WTC11 (cell line): ENCODE data around the gene TMEM260. TPM values are rescaled to one million over a fixed set of nuclear protein-coding genes. Genes with fewer than 3 reads are reported as not detected.

ENCODE experiments used
- ATAC-seq: fragments of 200-7000 bp; cut with Tn5 transposase; 2 replicates; pipeline ENCODE4 v1.10.0; 2021; ENCODE audit warnings: mild to moderate bottlenecking, moderate library complexity
- CTCF ChIA-PET: fragments of 300-600 bp; sonication (Branson Sonifier 250); formaldehyde crosslinking; loops from one replicate; lab custom pipeline; 2021; ENCODE audit warnings: antibody characterized with exemption; lab: Charles Lee
- POLR2A ChIA-PET: fragments of 350-600 bp; sonication (Branson Sonifier 250); formaldehyde crosslinking; loops from one replicate; lab custom pipeline; 2021; ENCODE audit warnings: antibody characterized with exemption; lab: Charles Lee
- DNase-seq: peaks from one replicate; pipeline ENCODE4 v3.0.0; 2021; ENCODE audit warnings: low spot score
- H3K27ac Mint-ChIP-seq: 2 replicates; pipeline ENCODE4 v1.8.0; 2021; ENCODE audit warnings: mixed read lengths
- H3K27me3 Mint-ChIP-seq: 2 replicates; pipeline ENCODE4 v1.8.0; 2021; ENCODE audit warnings: low read depth, mild to moderate bottlenecking, moderate library complexity, mixed read lengths
- H3K36me3 Mint-ChIP-seq: 2 replicates; pipeline ENCODE4 v1.8.0; 2021; ENCODE audit warnings: mixed read lengths
- H3K4me1 Mint-ChIP-seq: 2 replicates; pipeline ENCODE4 v1.8.0; 2022; ENCODE audit warnings: mixed read lengths
- H3K4me3 Mint-ChIP-seq: 2 replicates; pipeline ENCODE4 v1.8.0; 2021; ENCODE audit warnings: mild to moderate bottlenecking, moderate library complexity, mixed read lengths
- H3K9me3 Mint-ChIP-seq: 2 replicates; pipeline ENCODE4 v1.8.0; 2021; ENCODE audit warnings: mixed read lengths
- EMX1 ChIP-seq: fragments of 250-450 bp; sonication (Bioruptor Pico); IDR thresholded peaks from 2 replicates; pipeline ENCODE4 v1.8.0; 2021; ENCODE audit warnings: mild to moderate bottlenecking
- FOXJ3 ChIP-seq: sonication (generic); formaldehyde crosslinking; IDR thresholded peaks from 2 replicates; pipeline ENCODE4 v1.9.0; 2021; ENCODE audit warnings: missing genetic modification reagents, mild to moderate bottlenecking, borderline replicate concordance
- JAZF1 ChIP-seq: fragments of 250-450 bp; sonication (Bioruptor Pico); IDR thresholded peaks from 2 replicates; pipeline ENCODE4 v1.9.0; 2021; ENCODE audit warnings: moderate library complexity, mild to moderate bottlenecking, inconsistent platforms
- MYBL2 ChIP-seq: sonication (generic); formaldehyde crosslinking; IDR thresholded peaks from 2 replicates; pipeline ENCODE4 v1.8.1; 2023; ENCODE audit warnings: mild to moderate bottlenecking, moderate library complexity, missing genetic modification reagents
- RELA ChIP-seq: sonication (generic); formaldehyde crosslinking; IDR thresholded peaks from 2 replicates; pipeline ENCODE4 v1.8.1; 2022; ENCODE audit warnings: missing genetic modification reagents, mild to moderate bottlenecking, borderline replicate concordance
- RORB ChIP-seq: fragments of 250-450 bp; sonication (Bioruptor Pico); IDR thresholded peaks from 2 replicates; pipeline ENCODE4 v1.9.0; 2021; ENCODE audit warnings: mild to moderate bottlenecking
- SOX15 ChIP-seq: fragments of 250-450 bp; sonication (Bioruptor Pico); IDR thresholded peaks from 2 replicates; pipeline ENCODE4 v1.9.0; 2021; ENCODE audit warnings: mild to moderate bottlenecking
- ZNF138 ChIP-seq: sonication (generic); formaldehyde crosslinking; conservative IDR thresholded peaks from 2 replicates; pipeline ENCODE4 v1.8.1; 2022; ENCODE audit warnings: mild to moderate bottlenecking, moderate library complexity, missing genetic modification reagents
- ZNF219 ChIP-seq: sonication (generic); formaldehyde crosslinking; IDR thresholded peaks from 2 replicates; pipeline ENCODE4 v1.8.0; 2023; ENCODE audit warnings: missing genetic modification reagents, mild to moderate bottlenecking, borderline replicate concordance
- ZNF671 ChIP-seq: fragments of 250-450 bp; sonication (Bioruptor Pico); IDR thresholded peaks from 2 replicates; pipeline ENCODE4 v1.8.0; 2021; ENCODE audit warnings: mild to moderate bottlenecking
- total RNA-seq: library from RNA; stranded (reverse); gene quantifications from 3 replicates; pipeline ENCODE4 v1.2.3, GENCODE V29; 2021
- TF ChIP-seq, protein P1 (sequence below): fragments of 250-450 bp; sonication (Bioruptor Pico); IDR thresholded peaks from 2 replicates; pipeline ENCODE4 v1.8.0; 2021; ENCODE audit warnings: mild to moderate bottlenecking
- TF ChIP-seq, protein P2 (sequence below): fragments of 250-450 bp; sonication (Bioruptor Pico); IDR thresholded peaks from 2 replicates; pipeline ENCODE4 v1.9.0; 2021; ENCODE audit warnings: mild to moderate bottlenecking
- TF ChIP-seq, protein P3 (sequence below): sonication (generic); formaldehyde crosslinking; conservative IDR thresholded peaks from 2 replicates; pipeline ENCODE4 v1.8.1; 2022; ENCODE audit warnings: mild to moderate bottlenecking, missing genetic modification reagents
- TF ChIP-seq, protein P4 (sequence below): sonication (generic); formaldehyde crosslinking; IDR thresholded peaks from 2 replicates; pipeline ENCODE4 v1.8.1; 2022; ENCODE audit warnings: low read depth, missing genetic modification reagents, borderline replicate concordance
- TF ChIP-seq, protein P5 (sequence below): sonication (generic); formaldehyde crosslinking; IDR thresholded peaks from 2 replicates; pipeline ENCODE4 v1.8.0; 2023; ENCODE audit warnings: missing genetic modification reagents
- TF ChIP-seq, protein P6 (sequence below): sonication (generic); formaldehyde crosslinking; IDR thresholded peaks from 2 replicates; pipeline ENCODE4 v1.8.0; 2022; ENCODE audit warnings: mild to moderate bottlenecking, missing genetic modification reagents
- TF ChIP-seq, protein P7 (sequence below): sonication (generic); formaldehyde crosslinking; IDR thresholded peaks from 2 replicates; pipeline ENCODE4 v1.8.1; 2023; ENCODE audit warnings: mild to moderate bottlenecking, moderate library complexity, missing genetic modification reagents

Gene TMEM260
- total RNA-seq, 1 experiment from 2014 or later, result 17.9 TPM

DNA sequence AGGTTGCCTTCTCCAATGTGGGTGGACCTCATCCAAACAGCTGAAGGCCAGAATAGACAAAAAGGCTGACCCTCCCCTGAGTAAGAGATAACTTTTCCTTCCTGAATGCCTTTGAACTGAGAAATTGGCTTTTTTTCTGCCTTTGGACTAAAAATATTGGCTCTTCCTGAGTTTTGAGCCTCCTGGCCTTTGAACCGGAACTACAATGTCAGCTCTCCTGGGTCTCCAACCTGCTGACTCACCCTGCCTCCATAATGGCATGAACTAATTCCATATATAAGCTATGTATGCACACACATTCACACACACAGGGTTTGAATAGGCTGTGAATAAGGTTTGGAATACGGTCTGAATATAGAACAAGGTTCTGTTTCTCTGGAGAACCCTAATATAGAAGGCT, 39.7 kb upstream of the TMEM260 start:
- ChIA-PET CTCF (no interaction called here), POLR2A (no interaction called here)
- no peak overlapping the region for H3K27ac Mint-ChIP-seq
- TF ChIP-seq FOXJ3 (CRISPR knock-in tag), result no peak
- no peak for TF ChIP-seq ZNF671 (CRISPR knock-in tag)
- TF ChIP-seq, protein P1, sequence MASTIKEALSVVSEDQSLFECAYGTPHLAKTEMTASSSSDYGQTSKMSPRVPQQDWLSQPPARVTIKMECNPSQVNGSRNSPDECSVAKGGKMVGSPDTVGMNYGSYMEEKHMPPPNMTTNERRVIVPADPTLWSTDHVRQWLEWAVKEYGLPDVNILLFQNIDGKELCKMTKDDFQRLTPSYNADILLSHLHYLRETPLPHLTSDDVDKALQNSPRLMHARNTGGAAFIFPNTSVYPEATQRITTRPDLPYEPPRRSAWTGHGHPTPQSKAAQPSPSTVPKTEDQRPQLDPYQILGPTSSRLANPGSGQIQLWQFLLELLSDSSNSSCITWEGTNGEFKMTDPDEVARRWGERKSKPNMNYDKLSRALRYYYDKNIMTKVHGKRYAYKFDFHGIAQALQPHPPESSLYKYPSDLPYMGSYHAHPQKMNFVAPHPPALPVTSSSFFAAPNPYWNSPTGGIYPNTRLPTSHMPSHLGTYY (CRISPR knock-in tag), result no peak
- TF ChIP-seq MYBL2, result no peak
- no peak for TF ChIP-seq RORB
- no peak for TF ChIP-seq SOX15 (CRISPR knock-in tag)
- no peak for TF ChIP-seq EMX1
- TF ChIP-seq, protein P2, sequence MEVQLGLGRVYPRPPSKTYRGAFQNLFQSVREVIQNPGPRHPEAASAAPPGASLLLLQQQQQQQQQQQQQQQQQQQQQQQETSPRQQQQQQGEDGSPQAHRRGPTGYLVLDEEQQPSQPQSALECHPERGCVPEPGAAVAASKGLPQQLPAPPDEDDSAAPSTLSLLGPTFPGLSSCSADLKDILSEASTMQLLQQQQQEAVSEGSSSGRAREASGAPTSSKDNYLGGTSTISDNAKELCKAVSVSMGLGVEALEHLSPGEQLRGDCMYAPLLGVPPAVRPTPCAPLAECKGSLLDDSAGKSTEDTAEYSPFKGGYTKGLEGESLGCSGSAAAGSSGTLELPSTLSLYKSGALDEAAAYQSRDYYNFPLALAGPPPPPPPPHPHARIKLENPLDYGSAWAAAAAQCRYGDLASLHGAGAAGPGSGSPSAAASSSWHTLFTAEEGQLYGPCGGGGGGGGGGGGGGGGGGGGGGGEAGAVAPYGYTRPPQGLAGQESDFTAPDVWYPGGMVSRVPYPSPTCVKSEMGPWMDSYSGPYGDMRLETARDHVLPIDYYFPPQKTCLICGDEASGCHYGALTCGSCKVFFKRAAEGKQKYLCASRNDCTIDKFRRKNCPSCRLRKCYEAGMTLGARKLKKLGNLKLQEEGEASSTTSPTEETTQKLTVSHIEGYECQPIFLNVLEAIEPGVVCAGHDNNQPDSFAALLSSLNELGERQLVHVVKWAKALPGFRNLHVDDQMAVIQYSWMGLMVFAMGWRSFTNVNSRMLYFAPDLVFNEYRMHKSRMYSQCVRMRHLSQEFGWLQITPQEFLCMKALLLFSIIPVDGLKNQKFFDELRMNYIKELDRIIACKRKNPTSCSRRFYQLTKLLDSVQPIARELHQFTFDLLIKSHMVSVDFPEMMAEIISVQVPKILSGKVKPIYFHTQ (CRISPR knock-in tag), result no peak
- TF ChIP-seq ZNF138, result no peak
- no peak for TF ChIP-seq ZNF219 (CRISPR knock-in tag)
- no peak for TF ChIP-seq RELA (CRISPR knock-in tag)
- TF ChIP-seq, protein P3, sequence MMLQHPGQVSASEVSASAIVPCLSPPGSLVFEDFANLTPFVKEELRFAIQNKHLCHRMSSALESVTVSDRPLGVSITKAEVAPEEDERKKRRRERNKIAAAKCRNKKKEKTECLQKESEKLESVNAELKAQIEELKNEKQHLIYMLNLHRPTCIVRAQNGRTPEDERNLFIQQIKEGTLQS (CRISPR knock-in tag), result no peak
- TF ChIP-seq, protein P4, sequence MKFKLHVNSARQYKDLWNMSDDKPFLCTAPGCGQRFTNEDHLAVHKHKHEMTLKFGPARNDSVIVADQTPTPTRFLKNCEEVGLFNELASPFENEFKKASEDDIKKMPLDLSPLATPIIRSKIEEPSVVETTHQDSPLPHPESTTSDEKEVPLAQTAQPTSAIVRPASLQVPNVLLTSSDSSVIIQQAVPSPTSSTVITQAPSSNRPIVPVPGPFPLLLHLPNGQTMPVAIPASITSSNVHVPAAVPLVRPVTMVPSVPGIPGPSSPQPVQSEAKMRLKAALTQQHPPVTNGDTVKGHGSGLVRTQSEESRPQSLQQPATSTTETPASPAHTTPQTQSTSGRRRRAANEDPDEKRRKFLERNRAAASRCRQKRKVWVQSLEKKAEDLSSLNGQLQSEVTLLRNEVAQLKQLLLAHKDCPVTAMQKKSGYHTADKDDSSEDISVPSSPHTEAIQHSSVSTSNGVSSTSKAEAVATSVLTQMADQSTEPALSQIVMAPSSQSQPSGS (CRISPR knock-in tag), result no peak
- TF ChIP-seq, protein P5, sequence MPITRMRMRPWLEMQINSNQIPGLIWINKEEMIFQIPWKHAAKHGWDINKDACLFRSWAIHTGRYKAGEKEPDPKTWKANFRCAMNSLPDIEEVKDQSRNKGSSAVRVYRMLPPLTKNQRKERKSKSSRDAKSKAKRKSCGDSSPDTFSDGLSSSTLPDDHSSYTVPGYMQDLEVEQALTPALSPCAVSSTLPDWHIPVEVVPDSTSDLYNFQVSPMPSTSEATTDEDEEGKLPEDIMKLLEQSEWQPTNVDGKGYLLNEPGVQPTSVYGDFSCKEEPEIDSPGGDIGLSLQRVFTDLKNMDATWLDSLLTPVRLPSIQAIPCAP (CRISPR knock-in tag), result no peak
- TF ChIP-seq, protein P6, sequence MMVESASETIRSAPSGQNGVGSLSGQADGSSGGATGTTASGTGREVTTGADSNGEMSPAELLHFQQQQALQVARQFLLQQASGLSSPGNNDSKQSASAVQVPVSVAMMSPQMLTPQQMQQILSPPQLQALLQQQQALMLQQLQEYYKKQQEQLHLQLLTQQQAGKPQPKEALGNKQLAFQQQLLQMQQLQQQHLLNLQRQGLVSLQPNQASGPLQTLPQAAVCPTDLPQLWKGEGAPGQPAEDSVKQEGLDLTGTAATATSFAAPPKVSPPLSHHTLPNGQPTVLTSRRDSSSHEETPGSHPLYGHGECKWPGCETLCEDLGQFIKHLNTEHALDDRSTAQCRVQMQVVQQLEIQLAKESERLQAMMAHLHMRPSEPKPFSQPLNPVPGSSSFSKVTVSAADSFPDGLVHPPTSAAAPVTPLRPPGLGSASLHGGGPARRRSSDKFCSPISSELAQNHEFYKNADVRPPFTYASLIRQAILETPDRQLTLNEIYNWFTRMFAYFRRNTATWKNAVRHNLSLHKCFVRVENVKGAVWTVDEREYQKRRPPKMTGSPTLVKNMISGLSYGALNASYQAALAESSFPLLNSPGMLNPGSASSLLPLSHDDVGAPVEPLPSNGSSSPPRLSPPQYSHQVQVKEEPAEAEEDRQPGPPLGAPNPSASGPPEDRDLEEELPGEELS (CRISPR knock-in tag), result no peak
- TF ChIP-seq, protein P7, sequence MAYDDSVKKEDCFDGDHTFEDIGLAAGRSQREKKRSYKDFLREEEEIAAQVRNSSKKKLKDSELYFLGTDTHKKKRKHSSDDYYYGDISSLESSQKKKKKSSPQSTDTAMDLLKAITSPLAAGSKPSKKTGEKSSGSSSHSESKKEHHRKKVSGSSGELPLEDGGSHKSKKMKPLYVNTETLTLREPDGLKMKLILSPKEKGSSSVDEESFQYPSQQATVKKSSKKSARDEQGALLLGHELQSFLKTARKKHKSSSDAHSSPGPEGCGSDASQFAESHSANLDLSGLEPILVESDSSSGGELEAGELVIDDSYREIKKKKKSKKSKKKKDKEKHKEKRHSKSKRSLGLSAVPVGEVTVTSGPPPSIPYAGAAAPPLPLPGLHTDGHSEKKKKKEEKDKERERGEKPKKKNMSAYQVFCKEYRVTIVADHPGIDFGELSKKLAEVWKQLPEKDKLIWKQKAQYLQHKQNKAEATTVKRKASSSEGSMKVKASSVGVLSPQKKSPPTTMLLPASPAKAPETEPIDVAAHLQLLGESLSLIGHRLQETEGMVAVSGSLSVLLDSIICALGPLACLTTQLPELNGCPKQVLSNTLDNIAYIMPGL, result no peak
- TF ChIP-seq JAZF1 (CRISPR knock-in tag), result no peak
- H3K4me1 Mint-ChIP-seq, result no peaks in the 10 kb centered on the region
- DNase-seq (no peak), ATAC-seq (no peak)
- peaks cover 7% of the 10 kb centered on the region; the same call in 1 of the 2 replicates for H3K9me3 Mint-ChIP-seq
- H3K4me3 Mint-ChIP-seq, result no peak overlapping the region
- H3K36me3 Mint-ChIP-seq, result no peaks in the 10 kb centered on the region
- no peaks in the 10 kb centered on the region for H3K27me3 Mint-ChIP-seq
